Measurements from ENCODE around the gene RPS3A. TPM values are rescaled to one million over a fixed set of nuclear protein-coding genes. Genes with fewer than 3 reads are reported as not detected.

RPS3A gene
- total RNA-seq, 1 experiment from 2014 or later, result 2,661 TPM

DNA sequence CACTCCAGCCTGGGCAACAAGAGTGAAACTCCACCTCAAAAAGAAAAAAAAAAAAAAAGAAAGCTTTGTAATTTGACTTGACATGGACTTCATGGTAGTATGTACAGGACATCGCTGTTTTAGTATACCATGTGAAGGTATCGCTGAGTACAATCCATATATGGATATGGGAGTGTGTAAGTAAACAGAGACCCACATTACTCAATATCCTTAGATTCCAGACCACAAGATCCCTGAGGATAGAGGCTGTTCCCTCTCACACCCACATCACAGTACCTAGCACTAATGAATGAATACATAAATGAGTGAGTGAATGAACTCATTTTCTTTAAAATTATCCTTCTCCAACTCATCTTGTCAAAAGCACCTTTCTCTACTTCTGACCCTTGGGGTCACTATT, 8.4 kb upstream of the RPS3A start:
- DNase-seq (ENCODE audit: unreplicated experiment), result peak; percentile 61
- H3K9me3 Mint-ChIP-seq (ENCODE audit: unreplicated experiment), result no peaks in the 10 kb centered on the region
- CTCF ChIA-PET, result no interaction called here
- TF ChIP-seq, protein P1, sequence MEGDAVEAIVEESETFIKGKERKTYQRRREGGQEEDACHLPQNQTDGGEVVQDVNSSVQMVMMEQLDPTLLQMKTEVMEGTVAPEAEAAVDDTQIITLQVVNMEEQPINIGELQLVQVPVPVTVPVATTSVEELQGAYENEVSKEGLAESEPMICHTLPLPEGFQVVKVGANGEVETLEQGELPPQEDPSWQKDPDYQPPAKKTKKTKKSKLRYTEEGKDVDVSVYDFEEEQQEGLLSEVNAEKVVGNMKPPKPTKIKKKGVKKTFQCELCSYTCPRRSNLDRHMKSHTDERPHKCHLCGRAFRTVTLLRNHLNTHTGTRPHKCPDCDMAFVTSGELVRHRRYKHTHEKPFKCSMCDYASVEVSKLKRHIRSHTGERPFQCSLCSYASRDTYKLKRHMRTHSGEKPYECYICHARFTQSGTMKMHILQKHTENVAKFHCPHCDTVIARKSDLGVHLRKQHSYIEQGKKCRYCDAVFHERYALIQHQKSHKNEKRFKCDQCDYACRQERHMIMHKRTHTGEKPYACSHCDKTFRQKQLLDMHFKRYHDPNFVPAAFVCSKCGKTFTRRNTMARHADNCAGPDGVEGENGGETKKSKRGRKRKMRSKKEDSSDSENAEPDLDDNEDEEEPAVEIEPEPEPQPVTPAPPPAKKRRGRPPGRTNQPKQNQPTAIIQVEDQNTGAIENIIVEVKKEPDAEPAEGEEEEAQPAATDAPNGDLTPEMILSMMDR (IDR thresholded peaks at IDR 0.05; ENCODE audit: unreplicated experiment), result no peak
- H3K27me3 Mint-ChIP-seq (ENCODE audit: insufficient read depth, unreplicated experiment), result no peaks in the 10 kb centered on the region
- no peaks in the 10 kb centered on the region for H3K4me1 Mint-ChIP-seq (ENCODE audit: insufficient read depth, unreplicated experiment)
- POLR2A ChIA-PET, result interaction anchor here (0.9 to 1.3 kb wide), 3 partner anchors 8 to 18 kb away, joined by 3 to 4 read pairs (median 3); partner anchors contain the start of gene RPS3A
- BruUV-seq (replicated peaks), result no TSS peak
- no peak overlapping the region for H3K27ac Mint-ChIP-seq (ENCODE audit: low read depth, unreplicated experiment)
- intact Hi-C loops (cut with micrococcal nuclease), result no loop called here
- no peak overlapping the region for H3K4me3 Mint-ChIP-seq (ENCODE audit: unreplicated experiment)
- H3K36me3 Mint-ChIP-seq (ENCODE audit: insufficient read depth, unreplicated experiment), result no peaks in the 10 kb centered on the region

DNA sequence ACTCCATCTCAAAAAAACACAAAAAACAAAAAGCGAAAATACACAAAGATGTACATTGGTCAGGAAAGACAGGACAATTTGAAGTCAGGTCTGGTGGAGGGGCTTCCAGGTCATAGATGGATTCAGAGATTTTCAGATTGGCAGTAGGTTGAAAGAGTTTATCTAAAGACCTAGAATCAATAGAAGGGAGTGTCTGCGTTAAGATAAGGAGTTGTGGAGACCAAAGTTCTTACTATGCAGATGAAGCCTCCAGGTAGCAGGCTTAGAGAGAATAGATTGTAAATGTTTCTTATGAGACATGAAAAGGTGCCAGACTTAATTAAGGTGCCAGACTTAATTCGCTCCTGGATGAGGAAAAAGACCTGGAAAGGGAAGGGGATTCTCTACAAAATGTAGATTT, 6.9 kb upstream of the RPS3A start:
- POLR2A ChIA-PET, result no interaction called here
- H3K4me3 Mint-ChIP-seq (ENCODE audit: unreplicated experiment), result no peak overlapping the region
- no peaks in the 10 kb centered on the region for H3K4me1 Mint-ChIP-seq (ENCODE audit: insufficient read depth, unreplicated experiment)
- intact Hi-C loops (cut with micrococcal nuclease), result no loop called here
- H3K27me3 Mint-ChIP-seq (ENCODE audit: insufficient read depth, unreplicated experiment), result no peaks in the 10 kb centered on the region
- TF ChIP-seq, protein P1 (IDR thresholded peaks at IDR 0.05; ENCODE audit: unreplicated experiment), result no peak
- no TSS peak for BruUV-seq (replicated peaks)
- H3K27ac Mint-ChIP-seq (ENCODE audit: low read depth, unreplicated experiment), result no peak overlapping the region
- no peak for DNase-seq (ENCODE audit: unreplicated experiment)
- no peaks in the 10 kb centered on the region for H3K9me3 Mint-ChIP-seq (ENCODE audit: unreplicated experiment)
- H3K36me3 Mint-ChIP-seq (ENCODE audit: insufficient read depth, unreplicated experiment), result no peaks in the 10 kb centered on the region
- CTCF ChIA-PET, result no interaction called here

- Mint-ChIP-seq H3K27me3 (ENCODE audit: insufficient read depth, unreplicated experiment) (no peaks in the 10 kb centered on the region), H3K4me1 (ENCODE audit: insufficient read depth, unreplicated experiment) (no peaks in the 10 kb centered on the region), H3K4me3 (ENCODE audit: unreplicated experiment) (no peak overlapping the region), H3K36me3 (ENCODE audit: insufficient read depth, unreplicated experiment) (no peaks in the 10 kb centered on the region), H3K27ac (ENCODE audit: low read depth, unreplicated experiment) (no peak overlapping the region), H3K9me3 (ENCODE audit: unreplicated experiment) (no peaks in the 10 kb centered on the region)
- no peak for DNase-seq (ENCODE audit: unreplicated experiment)
- TF ChIP-seq, protein P1 (IDR thresholded peaks at IDR 0.05; ENCODE audit: unreplicated experiment), result no peak
- ChIA-PET POLR2A (no interaction called here), CTCF (no interaction called here)
- intact Hi-C loops (cut with micrococcal nuclease), result no loop called here
- BruUV-seq (replicated peaks), result no TSS peak
Measured at GRCh38 chr4:151093203-151093602, 6.2 kb upstream of the RPS3A start.

DNA sequence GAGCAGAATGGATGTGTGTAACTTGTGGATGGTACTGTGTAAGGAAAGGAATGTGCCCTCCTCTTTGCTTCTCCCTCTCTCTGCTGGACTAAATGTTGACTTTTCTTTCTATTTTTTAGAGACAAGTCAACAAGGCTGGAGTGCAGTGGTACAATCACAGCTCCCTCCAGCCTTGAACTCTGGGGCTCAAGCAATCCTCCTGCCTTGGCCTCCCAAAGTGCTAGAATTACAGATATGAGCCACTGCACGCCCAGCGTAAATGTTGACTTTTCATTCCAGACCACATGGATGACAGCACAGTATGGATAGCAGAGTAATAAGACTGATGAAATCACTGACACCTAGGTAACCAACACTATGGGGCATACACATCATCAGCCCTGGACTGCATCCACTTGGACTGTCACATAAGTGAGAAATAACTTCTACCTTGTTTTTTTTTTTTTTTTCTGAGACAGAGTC, 5.1 kb upstream of the RPS3A start:
- POLR2A ChIA-PET, result no interaction called here
- Mint-ChIP-seq H3K36me3 (ENCODE audit: insufficient read depth, unreplicated experiment) (peaks cover 2% of the 10 kb centered on the region), H3K4me3 (ENCODE audit: unreplicated experiment) (no peak overlapping the region), H3K4me1 (ENCODE audit: insufficient read depth, unreplicated experiment) (no peaks in the 10 kb centered on the region), H3K27ac (ENCODE audit: low read depth, unreplicated experiment) (no peak overlapping the region), H3K9me3 (ENCODE audit: unreplicated experiment) (no peaks in the 10 kb centered on the region), H3K27me3 (ENCODE audit: insufficient read depth, unreplicated experiment) (no peaks in the 10 kb centered on the region)
- BruUV-seq (replicated peaks), result no TSS peak
- TF ChIP-seq, protein P1 (IDR thresholded peaks at IDR 0.05; ENCODE audit: unreplicated experiment), result no peak
- intact Hi-C loops (cut with micrococcal nuclease), result no loop called here
- CTCF ChIA-PET, result no interaction called here
- DNase-seq (ENCODE audit: unreplicated experiment), result no peak

Measured in MCF 10A (cell line).